Measurements from ENCODE around the gene FUT8. TPM values are rescaled to one million over a fixed set of nuclear protein-coding genes. Genes with fewer than 3 reads are reported as not detected.

Gene FUT8
- total and polyA plus RNA-seq, 8 donors: 5.8 to 42.6 (median 20.3) TPM

DNA sequence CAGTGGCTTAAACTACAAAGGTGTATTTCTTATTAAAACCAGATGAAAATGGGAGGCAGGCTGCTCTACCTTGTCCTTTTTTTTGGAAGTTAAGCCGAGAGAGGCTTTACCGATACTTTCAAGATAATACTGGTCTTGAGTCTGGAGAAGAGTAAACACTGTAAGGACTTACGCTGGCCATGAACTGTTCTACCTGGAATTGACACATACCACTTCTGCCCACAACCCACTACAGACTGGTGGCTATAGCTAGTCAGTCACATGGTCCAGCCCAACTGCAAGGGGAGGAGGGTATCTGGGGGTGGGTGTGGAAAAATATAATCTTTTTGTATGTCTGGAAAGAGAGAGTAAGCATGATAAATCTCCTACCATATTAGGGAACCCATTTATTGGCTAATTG lies 4.4 kb upstream of the FUT8 start:
- H3K9me3 ChIP-seq: no peaks in the 10 kb centered on the region
- H3K4me1 ChIP-seq: no peaks in the 10 kb centered on the region
- DNase-seq (no peak), FAIRE-seq (no peak), ATAC-seq (no peak)
- 37 to 46% methylated on average over 3 of the region's 3 CpGs for WGBS, 2 donors
- H3K36me3 ChIP-seq: no peaks in the 10 kb centered on the region
- intact Hi-C loops (cut with DNase I): no loop called here
- TF ChIP-seq, protein P1, sequence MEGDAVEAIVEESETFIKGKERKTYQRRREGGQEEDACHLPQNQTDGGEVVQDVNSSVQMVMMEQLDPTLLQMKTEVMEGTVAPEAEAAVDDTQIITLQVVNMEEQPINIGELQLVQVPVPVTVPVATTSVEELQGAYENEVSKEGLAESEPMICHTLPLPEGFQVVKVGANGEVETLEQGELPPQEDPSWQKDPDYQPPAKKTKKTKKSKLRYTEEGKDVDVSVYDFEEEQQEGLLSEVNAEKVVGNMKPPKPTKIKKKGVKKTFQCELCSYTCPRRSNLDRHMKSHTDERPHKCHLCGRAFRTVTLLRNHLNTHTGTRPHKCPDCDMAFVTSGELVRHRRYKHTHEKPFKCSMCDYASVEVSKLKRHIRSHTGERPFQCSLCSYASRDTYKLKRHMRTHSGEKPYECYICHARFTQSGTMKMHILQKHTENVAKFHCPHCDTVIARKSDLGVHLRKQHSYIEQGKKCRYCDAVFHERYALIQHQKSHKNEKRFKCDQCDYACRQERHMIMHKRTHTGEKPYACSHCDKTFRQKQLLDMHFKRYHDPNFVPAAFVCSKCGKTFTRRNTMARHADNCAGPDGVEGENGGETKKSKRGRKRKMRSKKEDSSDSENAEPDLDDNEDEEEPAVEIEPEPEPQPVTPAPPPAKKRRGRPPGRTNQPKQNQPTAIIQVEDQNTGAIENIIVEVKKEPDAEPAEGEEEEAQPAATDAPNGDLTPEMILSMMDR (IDR thresholded peaks at IDR 0.05): no peak
- no peak overlapping the region for H3K27ac ChIP-seq
- H3K27me3 ChIP-seq: no peaks in the 10 kb centered on the region
- H3K4me3 ChIP-seq: no peak overlapping the region

DNA sequence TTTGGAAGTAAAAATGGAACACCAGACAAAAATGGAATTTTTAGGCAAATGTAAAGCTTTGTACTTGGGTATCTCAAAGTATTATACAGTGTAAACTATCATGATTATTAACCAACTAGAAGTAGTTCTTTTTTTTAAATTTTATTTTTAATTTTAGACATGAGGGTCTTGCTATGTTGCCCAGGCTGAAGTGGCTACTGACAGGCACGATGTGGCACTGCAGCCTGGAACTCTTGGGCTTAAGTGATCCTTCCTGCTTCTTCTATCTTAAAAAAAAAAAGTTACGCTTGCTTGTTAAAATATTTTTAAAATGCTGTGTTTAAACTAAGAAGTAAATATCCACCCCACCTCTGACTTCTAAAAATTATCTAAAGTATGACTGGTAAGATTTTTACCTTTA lies 1.9 kb upstream of the FUT8 start:
- ATAC-seq: no peak
- intact Hi-C loops (cut with DNase I): loop anchor here in 2 of 3 donors (5.0 to 10.0 kb wide), 2 partner anchors 412 to 414 kb away; no protein-coding TSS in a partner anchor
- H3K4me3 ChIP-seq: no peak overlapping the region

DNA sequence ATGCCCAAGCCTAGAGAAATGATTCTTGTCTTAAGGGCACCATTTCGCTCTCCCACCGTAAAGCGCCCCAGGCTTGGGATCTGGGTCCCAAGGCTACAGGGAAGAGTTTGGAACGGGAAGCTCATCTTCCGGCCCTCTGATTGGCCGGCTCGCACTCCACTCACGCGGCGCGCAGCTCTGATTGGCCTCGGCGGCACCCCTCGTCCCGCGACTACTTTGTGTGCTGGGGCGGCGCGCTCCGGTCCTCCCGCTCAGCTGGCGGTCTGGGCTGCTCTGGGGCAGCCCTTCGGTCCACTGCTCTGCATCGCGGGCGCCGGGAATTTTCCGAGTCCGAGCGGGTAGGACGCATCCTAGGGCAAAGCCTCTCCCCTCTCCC lies 886 bp upstream of the FUT8 start:
- Histone ChIP-seq H3K4me1 (peaks cover 3 to 5% (median 4%) of the 10 kb centered on the region in 3 donors), H3K9me3 (no peaks in the 10 kb centered on the region), H3K36me3 (no peaks in the 10 kb centered on the region), H3K27ac (peak overlapping the region; percentile 90 to 97 (median 92)), H3K27me3 (no peaks in the 10 kb centered on the region), H3K4me3 (peak overlapping the region; percentile 82 to 88 (median 86))
- FAIRE-seq: no peak
- 0% methylated on average over 23 to 31 of the region's 31 CpGs for WGBS, 2 donors
- intact Hi-C loops (cut with DNase I): loop anchor here in 2 of 3 donors (5.0 to 10.0 kb wide), 2 partner anchors 411 to 413 kb away; no protein-coding TSS in a partner anchor
- DNase-seq: peak; percentile 90 to 96 (median 92)
- ATAC-seq: peak; percentile 79 to 92 (median 83)
- TF ChIP-seq, protein P1 (IDR thresholded peaks at IDR 0.05): no peak

More for the DNA sequence above, 1.9 kb upstream of the FUT8 start:
- no peak for DNase-seq
- no peak for FAIRE-seq
- TF ChIP-seq, protein P1 (IDR thresholded peaks at IDR 0.05): no peak
- H3K36me3 ChIP-seq: no peaks in the 10 kb centered on the region
- H3K27ac ChIP-seq: no peak overlapping the region
- no peaks in the 10 kb centered on the region for H3K27me3 ChIP-seq
- 86 to 87% methylated on average over 2 of the region's 2 CpGs for WGBS, 2 donors
- H3K9me3 ChIP-seq: no peaks in the 10 kb centered on the region
- peaks cover 0 to 5% (median 0%) of the 10 kb centered on the region in 3 donors for H3K4me1 ChIP-seq

DNA sequence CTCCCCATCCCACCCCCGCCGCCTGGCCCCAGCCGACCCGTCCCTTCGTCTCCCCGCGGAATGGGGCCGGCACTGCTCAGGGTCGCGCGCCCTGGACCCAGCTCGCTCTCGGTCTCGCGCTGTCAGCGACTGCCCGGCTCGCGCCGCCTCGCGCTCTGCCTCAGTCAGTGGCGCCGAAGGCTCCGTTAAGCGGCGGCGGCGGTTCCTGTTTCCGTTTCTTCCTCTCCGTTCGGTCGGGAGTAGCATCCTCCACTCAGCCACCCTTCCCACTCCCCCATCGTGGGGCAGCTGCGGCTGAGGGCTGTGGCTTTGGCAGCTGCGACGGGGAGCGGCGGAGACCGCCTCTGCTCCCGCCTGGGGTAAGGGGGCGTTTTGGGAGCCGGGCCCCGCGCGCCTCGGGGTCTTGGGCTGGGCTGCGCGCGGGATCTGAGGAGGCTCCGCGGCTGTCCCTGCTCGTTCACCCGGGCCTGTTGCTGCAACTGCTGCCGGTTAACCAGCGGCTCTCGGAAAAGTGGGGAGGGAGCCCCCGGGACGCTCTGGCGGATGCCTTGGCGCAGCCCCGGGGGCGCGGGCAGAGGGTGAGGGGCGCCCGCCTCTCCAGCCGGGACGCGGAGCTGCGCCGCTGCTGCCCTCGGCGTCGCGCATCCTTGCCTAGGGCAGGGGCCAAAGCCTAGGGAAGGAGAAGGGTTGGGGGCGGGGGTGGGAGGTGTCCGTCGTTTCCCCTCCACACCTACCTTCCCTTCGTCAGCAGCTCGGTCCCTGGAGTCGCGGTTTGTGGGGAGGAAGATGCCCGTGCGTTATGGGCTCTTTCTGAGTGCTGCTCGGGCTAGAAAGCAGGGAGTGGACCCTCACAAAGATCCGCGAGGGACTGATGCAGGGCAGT lies 567 bp downstream of the FUT8 start:
- FAIRE-seq (no peak), ATAC-seq (peak; percentile 51 to 70 (median 59)), DNase-seq (peak in 4 of 6 donors; percentile 8 to 87 (median 36))
- Histone ChIP-seq H3K4me3 (peak overlapping the region; percentile 82 to 88 (median 86)), H3K27me3 (no peaks in the 10 kb centered on the region), H3K4me1 (peaks cover 3 to 5% (median 4%) of the 10 kb centered on the region in 3 donors), H3K9me3 (no peaks in the 10 kb centered on the region), H3K27ac (peak overlapping the region; percentile 90 to 97 (median 92)), H3K36me3 (no peaks in the 10 kb centered on the region)
- TF ChIP-seq, protein P1 (IDR thresholded peaks at IDR 0.05): no peak
- WGBS, 2 donors: 1% methylated on average over 79 to 87 of the region's 87 CpGs
- intact Hi-C loops (cut with DNase I): loop anchor here in 2 of 3 donors (5.0 to 10.0 kb wide), 2 partner anchors 409 to 412 kb away; no protein-coding TSS in a partner anchor

Data from pancreas (tissue), 10 donors.